H9 (cell line): ENCODE data around the gene ZBTB44. TPM values are rescaled to one million over a fixed set of nuclear protein-coding genes. Genes with fewer than 3 reads are reported as not detected.
"Not testable (repeated sequence)": the region's sequence is repeated elsewhere in the genome, so short reads cannot be mapped to it uniquely, and the experiment has no call there.

Experiments
- DNase-seq: peaks from one replicate; pipeline ENCODE4 v3.0.0-alpha.2; 2017
- H2AFZ ChIP-seq: one replicate; pipeline ENCODE4 v1.6.1; 2013; ENCODE audit warnings: mild to moderate bottlenecking, low read length, control low read depth, moderate library complexity
- H2AK5ac ChIP-seq: 2 replicates; pipeline ENCODE4 v1.6.1; 2013; ENCODE audit warnings: low read length, control low read depth, mixed read lengths; ENCODE audit not compliant: insufficient read length
- H2BK120ac ChIP-seq: one replicate; pipeline ENCODE4 v1.6.1; 2013; ENCODE audit warnings: low read depth, mild to moderate bottlenecking, low read length, control low read depth, inconsistent platforms; ENCODE audit not compliant: poor library complexity, severe bottlenecking
- H2BK12ac ChIP-seq: 2 replicates; pipeline ENCODE4 v1.6.1; 2013; ENCODE audit warnings: low read length, control low read depth, mixed read lengths, low read depth; ENCODE audit not compliant: insufficient read length
- H2BK15ac ChIP-seq: 2 replicates; pipeline ENCODE4 v1.6.1; 2013; ENCODE audit warnings: low read depth, low read length, control low read depth
- H2BK20ac ChIP-seq: one replicate; pipeline ENCODE4 v1.6.1; 2013; ENCODE audit warnings: low read depth, mild to moderate bottlenecking, low read length, control low read depth, inconsistent platforms; ENCODE audit not compliant: poor library complexity, severe bottlenecking
- H2BK5ac ChIP-seq: 2 replicates; pipeline ENCODE4 v1.6.1; 2013; ENCODE audit warnings: low read length, control low read depth, mixed read lengths; ENCODE audit not compliant: insufficient read length
- H3K14ac ChIP-seq: 2 replicates; pipeline ENCODE4 v1.6.1; 2013; ENCODE audit warnings: low read length, control low read depth; ENCODE audit not compliant: insufficient read depth
- H3K18ac ChIP-seq: 2 replicates; pipeline ENCODE4 v1.6.1; 2013; ENCODE audit warnings: low read depth, mild to moderate bottlenecking, mixed read lengths, low read length, control low read depth; ENCODE audit not compliant: insufficient read length
- H3K23ac ChIP-seq: 2 replicates; pipeline ENCODE4 v1.6.1; 2013; ENCODE audit warnings: low read length, control low read depth, mixed read lengths, low read depth; ENCODE audit not compliant: insufficient read length
- H3K23me2 ChIP-seq: 2 replicates; pipeline ENCODE4 v1.6.1; 2013; ENCODE audit warnings: low read depth, mild to moderate bottlenecking, mixed read lengths, low read length, control low read depth; ENCODE audit not compliant: insufficient read length, poor library complexity, severe bottlenecking
- H3K27ac ChIP-seq: 2 replicates; pipeline ENCODE4 v1.5.1; 2013; ENCODE audit warnings: low read length, control low read depth, mixed read lengths, low read depth; ENCODE audit not compliant: insufficient read length
- H3K27me3 ChIP-seq: 2 replicates; pipeline ENCODE4 v1.6.1; 2013; ENCODE audit warnings: low read length, control low read depth, inconsistent platforms; ENCODE audit not compliant: insufficient read depth
- H3K4ac ChIP-seq: 2 replicates; pipeline ENCODE4 v1.6.1; 2013; ENCODE audit warnings: low read depth, mild to moderate bottlenecking, control low read depth, inconsistent platforms, low read length, moderate library complexity
- H3K4me1 ChIP-seq: 2 replicates; pipeline ENCODE4 v1.6.1; 2013; ENCODE audit warnings: low read length, control low read depth, inconsistent platforms; ENCODE audit not compliant: insufficient read depth
- H3K4me2 ChIP-seq: 2 replicates; pipeline ENCODE4 v1.6.1; 2013; ENCODE audit warnings: low read length, control low read depth, mixed read lengths; ENCODE audit not compliant: insufficient read length, insufficient read depth
- H3K56ac ChIP-seq: 2 replicates; pipeline ENCODE4 v1.6.1; 2013; ENCODE audit warnings: low read depth, mild to moderate bottlenecking, mixed read lengths, low read length, control low read depth; ENCODE audit not compliant: insufficient read length
- H3K79me1 ChIP-seq: 2 replicates; pipeline ENCODE4 v1.6.1; 2013; ENCODE audit warnings: low read depth, mild to moderate bottlenecking, moderate library complexity, low read length, control low read depth, inconsistent platforms; ENCODE audit not compliant: insufficient read depth, poor library complexity, severe bottlenecking
- H3K79me2 ChIP-seq: 2 replicates; pipeline ENCODE4 v1.6.1; 2013; ENCODE audit warnings: low read length, control low read depth, inconsistent platforms; ENCODE audit not compliant: insufficient read depth
- H3K9ac ChIP-seq: 2 replicates; pipeline ENCODE4 v1.6.1; 2013; ENCODE audit warnings: low read length, control low read depth, mixed read lengths; ENCODE audit not compliant: insufficient read length; ENCODE audit errors: extremely low read depth
- H3K9me3 ChIP-seq: one replicate; pipeline ENCODE4 v1.6.1; 2013; ENCODE audit warnings: low read depth, low read length, inconsistent platforms; ENCODE audit not compliant: control insufficient read depth
- H3T11ph ChIP-seq: one replicate; pipeline ENCODE4 v1.6.1; 2013; ENCODE audit warnings: mild to moderate bottlenecking, low read length, control low read depth, inconsistent platforms
- H4K20me1 ChIP-seq: one replicate; pipeline ENCODE4 v1.6.1; 2013; ENCODE audit not compliant: control insufficient read depth, insufficient read length, insufficient read depth
- H4K5ac ChIP-seq: 2 replicates; pipeline ENCODE4 v1.6.1; 2013; ENCODE audit warnings: low read depth, mild to moderate bottlenecking, mixed read lengths, low read length, control low read depth; ENCODE audit not compliant: insufficient read length
- H4K8ac ChIP-seq: replicated peaks from 2 replicates; pipeline ENCODE4 v1.6.1; 2013; ENCODE audit warnings: low read length, control low read depth, mixed read lengths, low read depth; ENCODE audit not compliant: insufficient read length
- H4K91ac ChIP-seq: 2 replicates; pipeline ENCODE4 v1.6.1; 2013; ENCODE audit warnings: low read depth, mild to moderate bottlenecking, moderate library complexity, mixed read lengths, low read length, control low read depth; ENCODE audit not compliant: insufficient read length
- H3K27ac Mint-ChIP-seq, 3 experiments: 2 replicates in 2 of 3; 3 replicates in 1 of 3; pipeline ENCODE4 v1.8.0; 2020 to 2021; ENCODE audit warnings: mixed read lengths in 3 of 3, mild to moderate bottlenecking in 1 of 3, moderate library complexity in 1 of 3
- H3K27me3 Mint-ChIP-seq: 2 replicates; pipeline ENCODE4 v1.8.0; 2021; ENCODE audit warnings: low read depth, mild to moderate bottlenecking, moderate library complexity, mixed read lengths
- H3K36me3 Mint-ChIP-seq, 3 experiments: 2 replicates in 2 of 3; 3 replicates in 1 of 3; pipeline ENCODE4 v1.8.0; 2020 to 2021; ENCODE audit warnings: low read depth in 3 of 3, mixed read lengths in 3 of 3; ENCODE audit not compliant: insufficient read depth in 1 of 3
- H3K4me1 Mint-ChIP-seq, 2 experiments: 2 replicates each; pipeline ENCODE4 v1.8.0; 2020; ENCODE audit warnings: mixed read lengths in 2 of 2
- H3K4me3 Mint-ChIP-seq, 2 experiments: 2 replicates in 1 of 2; 3 replicates in 1 of 2; pipeline ENCODE4 v1.8.0; 2020 to 2021; ENCODE audit warnings: mild to moderate bottlenecking in 2 of 2, mixed read lengths in 2 of 2, moderate library complexity in 1 of 2
- H3K9me3 Mint-ChIP-seq, 2 experiments: 2 replicates in 1 of 2; 3 replicates in 1 of 2; pipeline ENCODE4 v1.8.0; 2020; ENCODE audit warnings: mild to moderate bottlenecking in 2 of 2, mixed read lengths in 2 of 2, moderate library complexity in 1 of 2
- CTCF ChIP-seq: fragments of 200-600 bp; sonication (generic); conservative IDR thresholded peaks from 3 replicates; pipeline ENCODE4 v1.8.0; 2021; ENCODE audit warnings: antibody characterized with exemption, mild to moderate bottlenecking
- WGBS: extraction: QIAGEN DNeasy Blood & Tissue Kit; methylation state at CpG from one replicate; pipeline ENCODE4 v1.1.7; 2013; ENCODE audit warnings: missing lambda C conversion rate, low lambda C conversion rate, mixed read lengths; ENCODE audit not compliant: insufficient read length; ENCODE audit errors: extremely low coverage; 5-methylcytosine and 5-hydroxymethylcytosine counted together
- total RNA-seq: library from RNA; stranded (reverse); gene quantifications from 2 replicates; pipeline ENCODE4 v1.2.1, GENCODE V29; 2021

ZBTB44 gene
- total RNA-seq, 1 experiment from 2014 or later = 67.7 TPM

- Histone ChIP-seq H3K9me3 (no peaks in the 10 kb centered on the region), H3T11ph (no peak overlapping the region), H3K79me2 (peaks cover 13% of the 10 kb centered on the region; the same call in 1 of the 2 replicates), H4K8ac (no peak overlapping the region), H2AK5ac (no peak overlapping the region), H3K23me2 (no peaks in the 10 kb centered on the region), H3K4me1 (no peaks in the 10 kb centered on the region), H2BK15ac (no peak overlapping the region), H3K27me3 (no peaks in the 10 kb centered on the region), H3K18ac (no peak overlapping the region), H2BK20ac (no peak overlapping the region), H3K56ac (no peak overlapping the region), H3K27ac (no peak overlapping the region), H3K79me1 (no peaks in the 10 kb centered on the region), H3K9ac (no peak overlapping the region), H3K14ac (no peak overlapping the region), H3K4me2 (no peak overlapping the region), H3K4ac (no peak overlapping the region), H4K20me1 (no peaks in the 10 kb centered on the region), H2BK12ac (no peak overlapping the region), H2BK120ac (no peak overlapping the region), H4K5ac (no peak overlapping the region), H2BK5ac (no peak overlapping the region), H4K91ac (no peak overlapping the region), H3K23ac (no peak overlapping the region), H2AFZ (no peak overlapping the region)
- no peak for DNase-seq
- no peaks in the 10 kb centered on the region for H3K27me3 Mint-ChIP-seq
- no peaks in the 10 kb centered on the region for H3K9me3 Mint-ChIP-seq
- H3K4me3 Mint-ChIP-seq = no peak overlapping the region
- no CpG with 5 or more reads among the region's 2 CpGs for WGBS
- no peak for TF ChIP-seq CTCF
- no peak overlapping the region for H3K27ac Mint-ChIP-seq
- peaks cover 13% of the 10 kb centered on the region in 2 experiments for H3K4me1 Mint-ChIP-seq
- peaks cover 0 to 6% (median 5%) of the 10 kb centered on the region in 3 experiments; a peak in 3 of 7 replicates for H3K36me3 Mint-ChIP-seq
These were observed 32.6 kb downstream of the ZBTB44 start for GRCh38 chr11:130282111-130282510.

DNA sequence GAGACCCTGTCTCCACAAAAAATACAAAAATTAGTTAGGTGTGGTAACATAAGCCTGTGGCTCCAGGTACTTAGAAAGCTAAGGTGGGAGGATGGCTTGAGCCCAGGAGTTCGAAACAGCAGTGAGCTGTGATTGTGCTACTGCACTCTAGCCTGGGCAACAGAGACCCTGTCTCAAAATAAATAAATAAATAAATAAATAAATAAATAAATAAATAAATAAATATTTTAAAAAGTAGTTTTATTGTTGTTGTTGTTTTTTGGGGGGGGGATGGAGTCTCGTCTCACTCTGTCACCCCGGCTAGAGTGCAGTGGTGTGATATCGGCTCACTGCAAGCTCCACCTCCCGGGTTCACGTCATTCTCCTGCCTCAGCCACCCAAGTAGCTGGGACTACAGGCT is 33.4 kb downstream of the ZBTB44 start:
- H3K4me3 Mint-ChIP-seq, H3K36me3 Mint-ChIP-seq, H3K9me3 ChIP-seq, H3K27me3 Mint-ChIP-seq, H2BK20ac ChIP-seq, H2AK5ac ChIP-seq, H2BK12ac ChIP-seq, H2BK5ac ChIP-seq, DNase-seq, H3K14ac ChIP-seq, H4K91ac ChIP-seq, H3T11ph ChIP-seq, H3K4me2 ChIP-seq, H3K4ac ChIP-seq, H3K79me1 ChIP-seq, H3K23me2 ChIP-seq, H2AFZ ChIP-seq, H4K20me1 ChIP-seq, H3K18ac ChIP-seq, H3K9me3 Mint-ChIP-seq, H2BK15ac ChIP-seq, H4K8ac ChIP-seq, H4K5ac ChIP-seq, H3K23ac ChIP-seq, H3K56ac ChIP-seq, H3K27me3 ChIP-seq, H3K27ac Mint-ChIP-seq, H3K9ac ChIP-seq, H3K4me1 ChIP-seq, H3K79me2 ChIP-seq, H2BK120ac ChIP-seq, H3K27ac ChIP-seq: not testable (repeated sequence)
- peaks cover 13% of the 10 kb centered on the region in 2 experiments for H3K4me1 Mint-ChIP-seq
- WGBS = no CpG with 5 or more reads among the region's 6 CpGs
